ENCODE measurements around the gene PKNOX2. TPM values are rescaled to one million over a fixed set of nuclear protein-coding genes. Genes with fewer than 3 reads are reported as not detected.

PKNOX2 gene
- total RNA-seq, 1 donor, result not detected

DNA sequence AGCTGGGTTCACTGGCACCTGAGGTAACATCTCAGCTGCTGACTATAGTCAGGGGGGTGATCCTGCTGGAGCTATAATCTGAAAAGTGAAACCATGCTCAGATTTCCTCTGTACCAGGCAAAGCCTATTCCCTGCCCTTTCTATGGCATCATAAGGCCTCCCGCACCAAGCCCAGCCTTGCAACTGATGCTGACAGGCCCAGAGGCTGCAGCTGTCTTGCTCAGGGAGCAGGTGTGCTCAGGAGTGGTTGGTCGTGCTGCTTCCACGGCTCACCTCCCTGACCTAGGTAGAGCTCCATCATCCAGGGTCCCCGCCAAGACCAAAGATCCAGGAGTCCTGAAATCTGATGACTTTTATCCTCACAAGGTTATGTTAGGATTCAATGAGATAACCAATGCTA, 209.8 kb downstream of the PKNOX2 start:
- DNase-seq (ENCODE audit: low read depth in 2 of 3, low spot score in 2 of 3), result no peak

DNA sequence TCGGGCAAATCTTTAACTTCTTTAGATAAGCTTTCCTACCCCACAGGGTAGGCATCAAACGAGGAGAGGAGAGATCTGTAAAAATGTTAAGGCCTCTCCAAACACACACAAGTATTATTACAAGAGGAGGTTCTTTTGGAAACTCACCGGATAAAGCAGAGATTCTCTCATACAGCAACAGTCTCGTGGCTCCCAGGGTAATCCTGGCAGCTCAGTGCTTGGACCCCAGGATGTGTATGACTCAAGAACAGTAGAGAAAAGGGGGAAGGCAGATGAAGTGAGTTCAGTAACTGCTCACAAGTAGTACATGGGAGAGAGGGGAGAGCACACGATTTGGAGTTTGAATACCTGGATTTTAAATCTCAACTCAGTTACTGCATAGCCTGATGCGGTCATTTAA, 210.6 kb downstream of the PKNOX2 start:
- DNase-seq (ENCODE audit: low read depth in 2 of 3, low spot score in 2 of 3), result no peak

DNA sequence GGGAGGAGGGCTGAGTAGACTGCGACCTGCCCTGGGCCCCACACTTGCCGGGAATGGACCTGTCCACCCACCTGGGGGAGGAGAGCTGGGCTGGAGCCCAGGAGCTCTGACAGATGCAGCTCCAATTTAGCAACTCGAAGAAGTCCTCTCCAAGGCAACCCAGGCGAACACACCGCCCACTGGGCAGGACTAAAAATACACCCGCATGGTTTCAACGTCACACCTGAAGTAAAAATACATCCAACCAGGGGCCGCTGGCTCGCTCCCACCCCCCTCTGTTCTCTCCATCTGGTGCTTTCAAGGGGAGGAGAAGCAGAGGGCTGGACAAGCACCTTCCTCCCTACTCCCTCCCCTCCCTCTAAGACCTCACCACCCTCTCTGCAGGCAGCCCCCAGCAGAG, 211.6 kb downstream of the PKNOX2 start:
- DNase-seq (ENCODE audit: low read depth in 2 of 3, low spot score in 2 of 3), result no peak

DNA sequence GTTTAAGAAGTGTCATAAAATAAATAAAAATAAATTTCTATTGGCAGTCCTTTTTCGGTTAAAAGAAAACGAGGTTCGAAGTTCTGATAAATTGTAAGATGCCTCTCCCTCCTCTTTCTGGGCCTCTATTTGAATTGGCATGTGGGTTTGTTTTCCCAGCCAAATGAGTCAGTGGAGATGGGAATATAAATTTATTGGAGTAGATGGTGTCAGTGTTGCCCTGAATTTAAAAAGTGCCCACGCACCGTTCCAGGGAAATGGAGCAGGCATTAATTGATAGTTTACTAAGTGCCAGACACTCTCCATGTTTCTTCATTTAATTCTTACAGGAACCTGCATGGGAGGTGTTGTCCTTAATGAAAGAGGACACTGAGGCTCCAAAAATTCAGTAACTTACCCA, 212.3 kb downstream of the PKNOX2 start:
- no peak for DNase-seq (ENCODE audit: low read depth in 2 of 3, low spot score in 2 of 3)

DNA sequence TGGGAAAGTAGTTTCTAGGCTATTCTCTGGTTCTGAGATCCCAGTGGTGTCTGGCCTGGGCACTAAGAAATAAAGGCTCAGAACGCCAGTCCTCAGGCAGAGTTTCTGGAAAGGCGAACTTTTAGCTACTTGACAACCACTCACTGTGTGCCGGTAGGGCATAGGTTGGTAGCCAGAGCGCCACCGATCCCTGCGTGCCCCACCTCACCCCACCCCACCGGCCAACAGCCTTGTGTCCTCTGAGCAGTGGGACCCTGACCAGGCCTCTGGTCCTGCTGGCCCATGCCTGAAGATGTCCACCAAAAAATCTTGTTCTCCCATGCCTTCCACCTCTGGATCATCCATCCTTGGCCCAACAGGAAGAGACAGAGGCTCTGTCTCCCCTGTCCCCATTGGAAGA, 213.5 kb downstream of the PKNOX2 start:
- DNase-seq (ENCODE audit: low read depth in 2 of 3, low spot score in 2 of 3), result no peak

DNA sequence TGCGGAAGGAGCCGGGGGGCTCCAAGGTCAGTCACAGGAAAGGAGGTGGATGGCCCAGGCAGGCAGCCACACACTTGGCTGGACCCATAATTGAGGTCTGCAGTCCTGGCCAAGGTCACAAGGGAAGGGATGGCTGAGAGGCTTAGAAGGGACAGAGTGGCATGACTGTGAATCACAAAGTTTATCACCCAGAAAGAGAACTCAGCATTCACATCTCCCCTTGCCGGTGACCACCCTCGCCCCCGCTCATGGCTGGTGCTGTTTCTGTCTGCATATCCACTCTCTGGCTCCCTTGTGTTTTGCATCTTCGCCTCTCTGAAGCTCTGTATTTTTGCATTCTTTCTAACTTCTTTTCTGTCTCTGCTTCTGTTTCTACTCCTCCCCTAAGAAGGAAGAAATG, 214.0 kb downstream of the PKNOX2 start:
- no peak for DNase-seq (ENCODE audit: low read depth in 2 of 3, low spot score in 2 of 3)

DNA sequence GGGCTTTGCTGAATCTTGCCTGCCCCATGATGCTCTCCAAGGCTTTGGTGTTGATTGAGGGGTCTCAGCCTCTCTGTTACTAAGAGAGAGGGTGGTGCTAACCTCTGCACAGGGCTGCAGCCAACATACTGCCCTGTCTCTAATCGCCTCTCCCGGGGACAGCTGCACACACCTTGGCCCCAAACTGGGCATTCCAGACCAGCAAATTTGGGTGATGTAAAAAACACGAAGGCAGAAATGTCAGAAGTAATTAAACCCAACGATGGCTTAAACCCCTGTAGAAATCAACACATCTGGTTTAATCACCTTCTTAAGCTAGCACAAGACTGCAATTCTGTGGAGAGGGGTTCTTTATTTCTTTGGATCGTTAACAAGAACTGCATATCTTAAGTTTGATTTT, 215.0 kb downstream of the PKNOX2 start:
- DNase-seq (ENCODE audit: low read depth in 2 of 3, low spot score in 2 of 3), result no peak

DNA sequence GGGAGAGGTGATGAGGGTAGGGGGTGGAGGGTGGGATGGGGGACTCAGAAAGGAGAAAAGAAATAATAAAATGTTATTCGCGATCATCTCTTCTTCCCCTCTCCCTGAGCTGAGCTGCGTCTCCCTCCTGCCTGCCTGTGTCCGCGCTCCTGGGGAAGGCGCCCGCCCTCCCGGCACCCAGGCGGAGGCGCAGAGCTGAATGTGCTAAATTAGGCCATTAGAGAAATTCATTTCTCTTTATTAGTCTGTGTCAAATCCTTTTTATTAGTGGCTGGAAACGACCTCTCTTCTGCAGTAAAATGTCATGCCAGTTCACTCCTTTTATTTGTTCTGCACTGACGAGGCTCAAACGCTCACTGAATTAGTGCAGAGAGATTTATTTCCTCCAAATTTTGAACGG, 215.4 kb downstream of the PKNOX2 start:
- DNase-seq (ENCODE audit: low read depth in 2 of 3, low spot score in 2 of 3), result no peak

DNA sequence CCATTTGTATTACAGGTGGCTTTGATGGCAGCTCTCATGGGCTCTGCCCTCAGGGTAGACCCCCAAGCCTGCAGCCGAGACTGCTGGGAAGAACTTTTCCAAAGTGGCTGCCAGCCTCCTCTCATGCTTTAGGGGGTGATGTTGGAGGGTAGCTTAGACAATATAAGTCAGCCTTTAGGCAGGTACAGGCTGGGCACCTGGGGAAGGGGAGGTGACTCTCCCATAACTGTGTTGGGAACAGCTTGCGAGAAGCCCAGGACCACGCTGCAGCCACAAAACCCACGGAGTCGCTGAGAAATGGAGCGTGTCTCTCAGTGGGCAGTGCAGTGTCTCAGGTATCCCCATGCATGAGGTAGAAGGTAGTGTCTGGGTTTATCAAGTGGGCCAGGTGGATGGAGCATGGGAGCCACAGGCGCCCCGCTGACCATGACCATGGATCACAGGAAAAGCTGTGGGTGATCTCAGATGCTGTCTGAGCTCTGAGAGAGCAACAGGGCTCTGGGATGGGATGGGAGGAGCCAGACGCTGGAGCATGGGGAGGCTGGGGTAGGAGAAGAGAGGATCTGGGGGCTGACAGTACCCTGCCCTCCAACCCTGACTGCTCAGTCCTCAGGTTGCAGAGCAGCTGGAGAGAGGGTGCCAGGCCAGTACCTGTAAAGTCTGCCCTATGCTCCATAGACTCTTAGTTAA, 216.3 kb downstream of the PKNOX2 start:
- DNase-seq (ENCODE audit: low read depth in 2 of 3, low spot score in 2 of 3), result no peak

DNA sequence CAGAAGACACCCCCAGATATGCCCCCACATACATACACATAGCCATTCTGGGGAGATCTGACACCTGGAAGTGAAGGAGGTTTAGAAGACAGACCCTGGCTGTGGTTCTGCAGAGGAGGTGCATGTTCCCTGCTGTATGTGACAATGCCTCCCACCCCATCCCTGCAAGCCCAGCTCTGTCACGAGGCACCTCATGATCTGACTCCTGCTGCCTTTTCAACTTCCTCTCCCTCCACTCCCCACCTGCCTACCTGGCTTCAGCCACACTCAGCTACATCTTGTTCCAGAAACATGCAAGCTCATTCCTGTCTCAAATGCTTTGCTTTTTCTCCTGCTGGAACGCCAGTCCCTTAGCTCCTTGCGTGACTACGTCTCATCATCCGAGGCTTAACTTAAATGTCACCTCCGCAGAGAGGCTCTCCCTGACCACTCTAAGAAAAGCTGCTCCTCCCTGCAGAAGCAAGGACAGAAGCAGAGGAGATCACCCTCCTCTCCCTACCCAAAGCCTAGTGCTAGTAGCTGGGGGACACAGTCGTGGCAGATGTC, 217.0 kb downstream of the PKNOX2 start:
- DNase-seq (ENCODE audit: low read depth in 2 of 3, low spot score in 2 of 3), result no peak

DNA sequence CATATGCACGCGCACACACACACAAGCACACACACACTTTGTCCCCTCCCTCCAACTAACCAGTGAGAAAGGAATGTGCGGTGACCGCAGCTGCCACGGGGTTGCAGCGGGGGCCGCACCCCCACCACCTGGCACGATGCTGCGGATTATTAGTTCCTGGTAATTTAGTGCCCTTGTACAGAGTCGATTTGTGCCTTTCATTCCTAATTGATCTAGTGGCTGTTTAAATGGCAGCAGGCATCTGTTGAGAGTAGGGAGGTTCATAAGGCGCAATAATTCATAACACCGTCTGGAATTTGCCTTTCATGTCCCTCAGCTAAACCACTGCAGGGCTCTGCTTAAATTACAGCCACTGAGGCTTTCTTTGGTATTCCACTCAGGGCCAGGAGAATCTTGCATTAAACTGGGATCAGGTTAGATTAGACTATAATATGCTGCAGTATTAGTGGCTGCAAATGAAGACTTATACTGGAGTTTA, 217.8 kb downstream of the PKNOX2 start:
- no peak for DNase-seq (ENCODE audit: low read depth in 2 of 3, low spot score in 2 of 3)

DNA sequence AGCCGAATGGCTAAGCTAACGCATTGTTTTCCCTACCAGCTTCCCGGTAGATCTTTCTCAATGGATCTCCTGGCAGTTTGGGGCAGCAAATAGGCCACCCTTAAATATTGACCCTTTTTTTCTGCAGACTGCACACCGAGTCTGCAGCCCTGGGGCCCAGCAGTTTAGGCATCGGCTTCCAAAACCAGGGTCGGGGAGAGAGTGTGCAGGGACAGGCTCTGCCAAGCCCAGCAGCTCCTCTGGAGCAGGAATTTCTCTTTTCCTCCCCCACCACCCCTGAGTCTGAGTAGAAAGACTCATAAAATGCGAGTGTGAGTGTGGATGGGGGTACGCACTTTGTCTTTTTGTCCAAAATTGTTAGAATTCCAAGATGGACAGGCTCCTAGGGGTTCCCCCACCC, 218.3 kb downstream of the PKNOX2 start:
- DNase-seq (ENCODE audit: low read depth in 2 of 3, low spot score in 2 of 3), result no peak

DNA sequence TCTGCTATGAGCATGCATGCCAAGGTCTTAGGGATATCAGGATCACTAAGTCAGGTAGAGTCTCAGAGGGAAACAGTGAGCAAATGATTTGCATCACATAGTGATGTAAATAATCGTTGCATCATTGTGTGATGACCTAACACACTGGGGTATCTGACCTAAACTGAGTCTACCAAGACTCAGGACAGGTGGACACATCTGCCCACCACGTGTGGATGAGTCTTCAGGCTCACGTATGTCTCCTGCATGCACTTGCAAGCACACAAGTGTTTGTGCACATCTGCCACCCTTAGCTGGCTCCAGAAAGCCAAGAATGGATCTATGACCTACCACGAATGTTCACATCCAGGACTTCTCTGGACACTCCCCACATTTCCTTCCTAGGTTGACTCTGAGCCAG, 220.3 kb downstream of the PKNOX2 start:
- DNase-seq (ENCODE audit: low read depth in 2 of 3, low spot score in 2 of 3), result no peak

DNA sequence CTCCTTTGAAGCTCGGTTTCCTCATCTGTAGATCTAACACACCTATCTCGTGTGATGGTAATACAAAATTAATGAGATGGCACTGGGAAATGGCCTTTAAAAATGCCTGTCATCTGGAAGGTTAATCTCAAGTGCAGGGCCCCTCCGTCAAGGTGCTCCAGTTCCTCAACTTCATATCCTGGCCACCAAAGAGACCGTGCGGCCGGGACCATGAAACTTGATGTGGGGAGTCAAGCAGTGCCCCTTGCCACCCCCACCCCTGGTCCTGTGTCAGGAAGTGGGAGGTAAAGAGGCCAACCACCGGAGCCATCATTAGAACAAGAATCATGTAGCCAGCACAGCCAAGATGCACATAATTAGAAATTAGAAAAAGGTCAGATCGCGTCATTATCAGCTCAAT, 223.3 kb downstream of the PKNOX2 start:
- DNase-seq (ENCODE audit: low read depth in 2 of 3, low spot score in 2 of 3), result no peak

DNA sequence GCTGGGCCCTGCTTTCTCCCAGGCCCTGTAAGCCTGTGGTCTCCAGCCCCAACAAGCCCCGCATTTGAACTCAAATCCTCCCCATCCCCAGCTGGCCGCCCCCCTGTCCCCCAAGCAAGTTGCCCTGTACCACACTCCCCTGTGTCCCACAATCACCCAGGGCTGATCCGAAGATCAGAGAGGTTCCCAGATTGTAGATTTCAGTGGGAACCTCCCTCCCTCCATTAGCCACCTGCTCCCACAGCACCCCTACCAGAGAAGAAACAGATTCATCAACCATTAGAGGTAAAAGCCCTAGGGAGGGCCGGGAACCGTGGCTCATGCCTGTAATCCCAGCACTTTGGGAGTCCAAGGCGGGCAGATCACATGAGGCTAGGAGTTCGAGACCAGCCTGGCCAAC, 224.1 kb downstream of the PKNOX2 start:
- no peak for DNase-seq (ENCODE audit: low read depth in 2 of 3, low spot score in 2 of 3)

DNA sequence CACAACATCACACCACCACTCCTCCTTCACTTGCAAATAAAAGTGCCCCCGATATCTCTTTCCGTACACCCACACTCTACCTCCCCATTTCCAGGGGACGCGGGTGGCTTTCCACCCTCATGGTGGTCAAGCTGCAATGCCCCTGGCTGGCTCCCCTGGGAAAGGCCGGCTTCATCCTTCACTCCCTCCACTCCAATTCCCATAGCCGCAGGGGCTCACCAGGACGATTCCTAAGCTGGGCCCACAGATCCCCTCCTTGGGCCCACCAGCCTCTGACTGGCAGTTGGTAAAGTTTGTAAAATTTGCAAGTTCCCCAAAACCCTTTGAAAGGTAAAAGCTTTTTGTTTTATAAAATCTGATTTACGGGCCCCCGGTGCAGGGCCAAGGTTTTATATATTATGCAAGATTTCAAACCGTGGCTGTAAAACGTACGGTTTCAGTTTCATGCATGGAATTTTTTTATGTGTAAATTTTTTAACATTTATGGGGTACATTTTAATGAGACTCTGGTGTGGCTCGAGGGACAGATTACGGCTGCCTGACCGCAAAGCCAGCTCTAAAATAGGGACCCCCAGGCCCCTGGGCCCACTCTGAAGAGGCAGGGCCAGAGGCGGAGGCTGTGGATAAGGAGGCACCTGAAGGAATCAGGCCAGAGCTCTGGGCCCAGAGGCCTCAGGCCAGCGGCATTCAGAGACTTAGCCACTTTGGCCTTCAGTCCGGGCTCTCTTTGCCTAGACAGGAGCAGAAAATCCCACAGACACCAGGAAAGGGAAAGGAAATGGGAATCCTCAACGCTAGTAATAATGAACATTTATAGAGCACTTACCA, 225.0 kb downstream of the PKNOX2 start:
- DNase-seq (ENCODE audit: low read depth in 2 of 3, low spot score in 2 of 3), result no peak

DNA sequence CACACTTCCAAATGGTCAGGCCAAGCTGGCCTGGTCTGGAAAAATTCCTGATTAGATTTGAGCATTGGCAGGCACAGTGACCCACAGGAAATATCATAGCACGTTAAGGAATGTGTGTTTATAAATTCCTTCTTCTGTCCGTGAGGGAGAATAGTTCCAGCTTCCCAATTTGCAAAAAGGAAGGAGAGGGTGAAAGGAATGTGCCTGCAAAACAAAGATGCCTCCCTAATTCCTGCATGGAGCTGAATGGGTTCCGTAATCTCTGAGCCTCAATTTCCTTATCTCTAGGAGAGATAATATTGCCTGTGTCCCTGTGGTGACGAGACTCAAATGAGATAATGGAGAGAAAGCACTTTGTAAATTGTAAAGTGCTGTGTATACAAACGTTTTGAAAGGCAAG, 226.4 kb downstream of the PKNOX2 start:
- no peak for DNase-seq (ENCODE audit: low read depth in 2 of 3, low spot score in 2 of 3)

DNA sequence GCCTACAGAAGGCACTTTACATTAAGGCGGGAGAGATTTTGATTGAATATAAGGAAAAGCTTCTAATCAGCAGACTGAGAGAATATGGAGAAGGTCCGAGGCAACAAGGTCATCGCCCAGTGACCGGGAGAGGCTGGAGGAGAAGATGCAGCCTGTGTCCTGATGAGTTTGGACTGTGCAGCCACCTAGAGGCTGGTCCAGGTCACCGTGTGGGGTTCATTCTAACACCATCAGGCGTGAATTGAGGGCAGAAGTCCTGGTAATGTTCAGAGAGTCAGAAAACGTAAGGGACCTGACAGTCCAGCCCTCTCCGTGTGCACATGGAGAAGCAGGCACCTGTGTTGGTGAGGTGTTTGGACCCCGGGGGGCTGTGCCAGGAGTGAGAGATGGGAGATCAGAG, 228.8 kb downstream of the PKNOX2 start:
- no peak for DNase-seq (ENCODE audit: low read depth in 2 of 3, low spot score in 2 of 3)

DNA sequence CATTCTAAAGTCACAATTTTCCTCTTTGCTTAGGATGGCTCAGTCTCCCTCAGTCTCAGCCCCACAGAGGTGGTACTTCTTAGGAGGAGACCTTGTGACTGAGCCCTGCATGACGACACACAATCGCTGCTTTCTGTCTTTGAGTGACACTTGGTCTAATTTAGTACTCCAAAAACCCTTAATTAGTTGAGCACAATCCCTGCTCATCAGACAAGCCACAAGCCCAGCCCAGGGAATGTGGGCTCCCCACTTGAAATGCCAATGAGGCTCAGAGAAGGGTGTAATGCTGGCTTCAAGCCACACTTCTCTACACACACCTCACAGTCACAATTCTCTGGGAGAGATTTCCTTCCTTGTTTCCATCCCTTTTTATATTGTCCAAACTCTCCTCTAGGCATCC, 229.7 kb downstream of the PKNOX2 start:
- no peak for DNase-seq (ENCODE audit: low read depth in 2 of 3, low spot score in 2 of 3)

DNA sequence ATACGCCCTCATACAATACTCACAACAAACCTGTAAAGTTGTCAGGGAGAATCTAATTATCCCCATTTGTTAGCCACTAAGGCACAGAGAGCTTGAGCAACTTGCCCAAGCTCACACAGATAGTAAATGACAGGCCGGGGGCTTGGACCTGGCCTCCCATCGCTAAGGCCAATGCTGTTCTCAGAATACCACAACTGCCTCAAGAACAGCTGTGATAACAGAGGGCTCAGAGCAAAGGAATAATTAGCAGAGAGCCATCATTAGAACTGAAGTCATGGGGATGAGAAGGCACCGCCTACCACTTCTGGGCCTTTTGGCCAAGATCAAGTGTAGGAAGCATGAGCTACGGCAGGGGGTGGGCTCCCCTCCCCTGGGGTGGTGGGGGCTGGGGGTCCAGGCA, 232.9 kb downstream of the PKNOX2 start:
- no peak for DNase-seq (ENCODE audit: low read depth in 2 of 3, low spot score in 2 of 3)

DNA sequence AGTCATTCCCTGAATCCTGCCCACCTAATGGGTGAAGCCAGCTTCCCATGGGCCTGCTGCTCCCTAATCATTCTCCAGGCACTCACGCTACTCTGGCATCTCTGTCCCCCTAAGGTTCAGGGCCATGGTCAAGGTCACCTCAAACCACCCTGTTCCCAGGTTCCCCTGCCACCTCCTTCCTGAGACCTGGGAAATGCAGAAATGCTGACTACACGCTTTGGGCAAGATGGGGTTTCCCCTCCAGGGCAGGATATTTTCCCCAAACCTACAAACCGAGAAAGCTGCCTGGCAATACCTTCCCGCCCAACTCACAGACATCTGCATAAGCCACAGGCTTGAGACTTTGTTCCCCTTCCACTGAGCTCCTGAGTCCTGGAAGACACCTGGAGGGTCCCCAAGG, 233.9 kb downstream of the PKNOX2 start:
- DNase-seq (ENCODE audit: low read depth in 2 of 3, low spot score in 2 of 3), result no peak
